ENCODE data around the gene MCM5.

GRCh38 chr22:35384975-35385588 lies 14.9 kb upstream of the MCM5 start:
- no peak for TF ChIP-seq POLR2A (IDR thresholded peaks at IDR 0.05; ENCODE audit: low read depth, low read length)
- TF ChIP-seq POU2F2 (IDR thresholded peaks at IDR 0.05; ENCODE audit: low read depth, low read length), result no peak
- TF ChIP-seq SPI1 (IDR thresholded peaks at IDR 0.05; ENCODE audit: low read depth, low read length), result no peak
- TF ChIP-seq POLR2AphosphoS5 (IDR thresholded peaks at IDR 0.05; ENCODE audit: low read depth, low read length), result no peak
